ENCODE data around the gene TBC1D32.

- TF ChIP-seq EZH2 (IDR thresholded peaks at IDR 0.05) (no peak), POLR2AphosphoS5 (IDR thresholded peaks at IDR 0.05; ENCODE audit: borderline replicate concordance, low read depth, low read length) (no peak)
Observed at GRCh38 chr6:121236984-121237383, 97.3 kb downstream of the TBC1D32 start.

Measured in SK-N-MC (cell line).